ENCODE data around the gene THRAP3.

GRCh38 chr1:36287595-36287994 lies 63.4 kb downstream of the THRAP3 start:
- TF ChIP-seq EZH2 (IDR thresholded peaks at IDR 0.05; ENCODE audit: low read length, unreplicated experiment) (no peak), CTCF (conservative IDR thresholded peaks at IDR 0.05; ENCODE audit: low read depth, low read length) (no peak), EZH2phosphoT487 (IDR thresholded peaks at IDR 0.05; ENCODE audit: borderline replicate concordance, low read length) (no peak)

Measured in PC-3 (cell line).